Embryonic facial prominence (tissue), 1 donor: ENCODE data around the gene ZGPAT.

Experiments used
- DNase-seq: peaks from one replicate; pipeline ENCODE4 v3.0.0-alpha.2; 2016; ENCODE audit errors: extremely low spot score

Gene ZGPAT

DNA sequence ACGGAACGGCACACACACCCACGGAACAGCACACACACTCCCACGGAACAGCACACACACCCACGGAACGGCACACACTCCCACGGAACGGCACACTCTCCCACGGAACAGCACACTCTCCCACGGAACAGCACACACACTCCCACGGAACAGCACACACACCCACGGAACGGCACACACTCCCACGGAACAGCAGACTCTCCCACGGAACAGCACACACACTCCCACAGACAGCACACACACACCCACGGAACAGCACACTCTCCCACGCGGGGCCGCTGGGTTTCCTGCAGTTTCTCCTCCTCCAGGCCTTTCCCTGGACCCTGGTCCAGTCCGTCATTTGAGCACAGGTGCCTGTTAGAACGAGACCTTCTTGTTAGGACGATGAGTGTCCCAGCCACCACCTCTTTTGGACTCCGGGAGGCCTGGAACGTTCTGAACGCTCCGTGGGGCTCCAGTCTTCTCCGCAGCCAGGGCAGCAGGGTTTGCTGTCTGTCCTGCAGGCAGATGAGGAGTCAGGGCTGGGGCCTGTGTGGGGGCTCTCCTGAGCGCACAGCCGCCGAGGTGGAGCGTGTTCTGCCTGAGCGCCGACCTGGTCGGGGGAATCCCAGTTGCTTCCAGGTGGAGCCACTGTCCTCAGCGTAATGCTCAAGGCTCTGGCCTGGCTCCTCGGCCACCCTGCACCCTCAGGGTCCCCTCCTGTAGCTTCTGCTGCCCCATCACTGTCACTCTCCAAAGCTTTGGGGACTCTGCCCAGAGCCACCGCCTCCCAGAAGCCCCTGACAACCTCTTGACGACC, 29.0 kb upstream of the ZGPAT start:
- DNase-seq: no peak

DNA sequence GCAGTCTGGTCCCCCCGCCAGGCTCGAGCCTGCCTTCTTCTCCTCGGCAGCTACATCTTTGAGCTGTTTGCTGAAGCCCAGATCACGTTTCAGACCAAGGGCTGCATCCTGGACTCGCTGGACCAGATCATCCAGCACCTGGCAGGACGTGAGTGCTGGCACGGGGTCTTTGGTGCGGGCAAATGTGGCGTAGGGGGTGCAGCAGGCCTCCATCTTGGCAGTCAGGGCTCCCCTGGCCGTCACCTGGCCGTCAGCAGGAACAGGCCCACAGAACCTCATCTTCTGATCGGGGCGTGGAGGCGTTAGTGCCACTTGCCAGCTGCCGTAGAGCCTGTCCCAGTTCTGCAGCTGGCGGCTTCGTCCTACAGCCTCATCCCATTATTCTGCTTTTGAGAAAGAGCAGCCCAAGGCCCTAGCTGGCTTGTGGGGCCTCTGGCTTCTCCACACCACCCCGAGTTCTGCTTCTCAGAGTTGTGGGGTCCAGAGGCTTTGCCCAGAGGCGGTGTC, 28.0 kb upstream of the ZGPAT start:
- no peak for DNase-seq

DNA sequence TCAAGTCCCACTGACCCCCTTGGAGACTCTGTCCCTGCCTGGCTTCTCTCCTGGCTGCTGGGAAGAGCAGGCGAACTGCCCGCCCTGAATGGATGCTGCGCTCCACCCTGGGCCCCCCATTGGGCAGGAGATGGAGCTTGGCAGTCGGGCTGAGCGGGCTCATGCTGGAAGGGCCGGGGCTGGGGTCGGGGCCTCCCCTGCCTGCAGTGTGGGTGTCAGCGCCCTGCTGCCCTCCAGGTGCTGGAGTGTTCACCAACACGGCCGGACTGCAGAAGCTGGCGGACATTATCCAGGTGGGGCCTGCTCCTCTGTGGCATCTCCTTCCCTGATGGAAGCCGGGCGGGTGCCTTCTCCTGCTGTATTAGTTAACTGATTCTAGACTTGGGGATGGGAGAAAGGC, 27.4 kb upstream of the ZGPAT start:
- DNase-seq: no peak

DNA sequence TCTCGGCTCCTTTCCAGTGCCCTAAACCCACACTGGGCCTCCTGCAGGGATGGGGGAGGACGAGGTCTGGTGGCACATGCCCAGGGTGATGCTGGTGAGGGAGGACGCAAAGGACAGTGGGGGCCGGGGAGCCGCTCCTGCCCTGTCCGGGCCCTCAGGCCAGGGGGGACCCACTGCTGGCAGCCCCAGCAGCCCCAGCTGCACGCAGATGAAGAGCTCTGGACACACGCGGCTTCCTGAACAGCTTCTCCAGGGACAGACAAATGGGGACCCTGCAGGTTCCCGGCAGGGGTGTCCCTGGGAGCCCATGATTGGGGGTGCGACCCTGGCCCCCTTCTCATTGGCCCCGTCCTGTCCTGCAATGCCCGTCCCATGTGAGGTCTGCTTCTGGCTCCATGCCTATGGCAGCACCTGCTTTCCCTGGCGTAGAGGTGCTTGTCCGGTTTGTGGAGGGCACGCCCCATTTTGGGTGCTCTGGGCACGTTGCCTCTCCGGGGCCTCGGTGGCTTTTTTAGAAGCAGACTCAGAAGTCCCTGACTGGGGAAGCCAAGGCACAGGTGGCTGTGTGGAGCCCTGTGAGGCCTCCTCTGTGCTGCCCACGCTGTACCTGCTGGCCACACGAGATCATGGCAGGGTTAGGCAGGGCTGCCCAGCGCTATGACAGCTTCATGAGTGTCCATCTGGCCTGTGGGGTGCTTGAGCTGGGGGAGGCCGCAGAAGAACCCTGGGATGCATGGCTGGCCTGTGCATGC, 26.8 kb upstream of the ZGPAT start:
- DNase-seq: no peak

DNA sequence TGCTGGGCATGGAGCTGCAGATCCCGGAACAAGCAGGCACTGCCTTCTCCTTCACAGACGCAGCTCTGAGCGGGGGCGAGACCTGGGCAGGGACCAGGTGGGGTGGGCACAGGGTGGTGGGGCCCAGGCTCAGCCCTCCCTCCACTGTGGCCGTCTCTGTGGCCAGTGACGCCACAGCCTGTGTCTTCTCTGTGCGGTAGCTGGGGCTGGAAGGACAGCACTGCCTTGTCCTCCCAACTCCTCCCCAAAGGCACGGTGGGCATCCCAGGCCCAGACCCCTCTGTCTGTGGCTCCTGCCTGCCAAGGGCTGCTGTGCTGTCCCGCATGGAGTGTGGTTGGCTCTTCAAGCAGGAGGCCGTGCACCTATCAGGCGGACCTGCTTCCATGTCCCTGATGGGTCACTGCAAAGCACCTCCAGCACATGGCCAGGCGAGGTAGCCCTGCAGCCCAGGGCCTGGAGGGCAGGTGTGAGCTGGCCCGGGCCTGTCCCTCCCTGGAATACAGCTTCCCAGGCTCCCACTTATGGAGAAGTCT, 26.2 kb upstream of the ZGPAT start:
- no peak for DNase-seq

DNA sequence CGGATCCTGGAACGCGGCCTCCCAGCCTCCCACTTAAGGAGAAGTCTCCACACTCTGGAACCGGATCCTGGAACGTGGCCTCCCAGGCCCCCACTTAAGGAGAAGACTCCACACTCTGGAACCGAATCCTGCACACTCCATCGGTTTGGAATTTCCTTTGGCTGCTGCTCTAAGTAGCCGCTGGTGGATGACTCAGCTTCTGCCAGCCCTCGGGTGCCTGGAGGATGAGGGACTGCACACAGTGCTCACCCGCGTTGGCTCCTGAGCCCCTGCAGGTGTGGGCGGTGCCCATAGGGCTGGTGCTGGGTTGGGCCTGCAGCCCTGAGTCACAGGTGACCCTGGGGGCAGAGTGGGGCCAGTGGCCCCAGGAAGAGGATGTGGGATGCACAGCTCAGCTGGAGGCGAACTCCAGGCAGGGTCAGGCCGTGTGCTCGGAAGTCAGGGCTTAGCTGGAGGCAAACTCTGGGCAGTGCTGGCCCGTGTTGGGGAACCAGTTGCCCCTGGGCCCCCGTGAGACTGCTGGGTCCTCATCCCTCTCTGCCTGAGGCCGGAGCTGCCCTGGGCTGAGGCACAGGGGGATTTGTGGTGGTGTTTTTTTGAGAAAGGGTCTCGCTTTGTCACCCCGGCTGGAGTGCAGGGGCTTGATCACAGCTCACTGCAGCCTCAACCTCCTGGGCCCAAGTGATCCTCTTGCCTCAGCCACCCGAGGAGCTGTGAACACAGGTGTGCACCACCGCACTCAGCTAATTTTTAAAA, 25.3 kb upstream of the ZGPAT start:
- no peak for DNase-seq

DNA sequence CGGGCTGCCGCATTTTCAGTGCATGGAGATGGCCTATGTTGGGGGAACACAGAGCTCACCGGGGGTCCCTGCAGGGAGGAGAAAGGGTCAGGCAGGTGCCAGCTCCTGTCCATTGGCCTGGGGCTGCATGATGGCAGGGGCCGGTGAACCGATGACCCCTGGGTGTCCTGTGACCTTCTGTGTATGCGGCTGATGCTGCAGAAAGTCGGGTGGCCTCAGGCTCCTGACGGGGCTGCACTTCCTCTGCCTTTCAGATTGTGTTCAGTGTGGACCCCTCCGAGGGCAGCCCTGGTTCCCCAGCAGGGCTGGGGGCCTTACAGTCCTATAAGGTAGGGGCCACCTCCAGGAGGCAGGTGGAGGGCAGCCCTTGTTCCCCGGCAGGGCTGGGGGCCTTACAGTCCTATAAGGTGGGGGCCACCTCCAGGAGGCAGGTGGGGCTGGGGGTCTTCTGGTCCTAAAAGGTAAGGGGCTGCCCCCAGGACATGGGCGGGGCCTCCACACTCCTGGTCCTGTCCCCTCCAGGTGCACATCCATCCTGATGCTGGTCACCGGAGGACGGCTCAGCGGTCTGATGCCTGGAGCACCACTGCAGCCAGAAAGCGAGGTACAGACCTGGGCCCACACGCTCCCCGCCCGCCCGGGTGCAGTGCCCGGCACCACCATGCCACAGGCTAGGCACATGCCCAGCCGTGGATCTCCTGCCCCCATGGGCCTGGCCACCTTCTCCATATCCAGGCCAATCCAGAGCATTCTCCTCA, 22.4 kb upstream of the ZGPAT start:
- no peak for DNase-seq

DNA sequence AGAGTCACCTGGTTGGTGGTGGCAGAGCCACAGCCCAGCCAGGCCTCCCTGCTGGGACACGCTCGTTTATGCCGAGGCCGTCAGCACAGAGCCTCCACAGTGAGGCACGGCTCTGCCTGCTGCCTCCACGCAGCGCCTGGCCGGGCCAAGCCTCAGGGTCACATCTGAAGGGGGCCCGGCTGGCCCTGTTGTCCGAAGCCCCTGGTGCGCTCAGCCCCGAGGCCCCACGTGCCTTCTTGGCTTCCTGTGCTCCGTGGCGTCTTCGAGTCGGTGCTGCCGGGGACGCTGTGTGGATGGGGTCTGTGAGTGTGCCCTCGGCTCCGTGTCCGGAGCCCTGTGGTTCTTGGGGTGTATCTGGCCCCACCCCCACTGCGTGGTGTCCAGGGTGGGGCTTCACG, 21.7 kb upstream of the ZGPAT start:
- DNase-seq: no peak

DNA sequence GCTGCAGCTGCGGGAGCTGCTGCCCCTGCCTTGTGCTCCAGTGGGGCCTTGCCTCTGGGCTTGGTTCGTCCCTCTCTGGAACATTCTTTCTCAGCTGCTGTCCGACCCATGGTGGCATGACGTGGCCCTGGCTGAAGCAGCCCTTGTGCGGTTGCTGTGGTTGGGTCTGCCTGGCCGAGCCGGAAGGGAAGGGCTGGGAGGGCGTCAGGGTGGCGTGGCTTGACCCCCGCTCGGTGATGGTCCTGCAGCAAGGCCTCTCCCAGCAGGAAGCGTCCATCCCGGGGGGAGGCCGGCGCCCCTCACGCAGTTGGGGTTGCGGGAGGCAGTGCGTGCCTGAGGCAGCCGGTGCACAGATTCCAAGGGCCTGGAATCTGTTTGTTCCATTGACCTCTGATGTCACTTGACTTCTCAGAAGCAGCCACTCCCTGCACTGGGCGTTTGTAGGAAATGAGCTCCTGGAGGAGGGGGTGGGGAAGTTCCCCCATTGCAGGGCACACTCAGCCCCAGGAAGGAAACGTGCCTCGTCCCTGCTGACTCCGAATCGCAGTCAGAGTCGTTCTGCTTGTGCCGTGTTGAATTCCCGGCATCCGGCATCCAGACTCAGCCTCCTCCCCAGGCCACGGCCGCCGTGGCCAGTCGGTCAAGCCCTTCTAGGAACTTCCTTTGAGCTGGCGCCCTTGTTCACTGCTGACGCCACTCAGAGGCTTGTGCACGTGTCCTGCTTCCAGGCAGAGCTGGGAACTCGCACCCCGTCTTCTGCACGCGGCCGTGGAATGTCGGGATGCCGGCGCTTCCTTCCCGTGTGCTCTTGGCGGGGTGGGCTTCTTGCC, 21.1 kb upstream of the ZGPAT start:
- DNase-seq: no peak

DNA sequence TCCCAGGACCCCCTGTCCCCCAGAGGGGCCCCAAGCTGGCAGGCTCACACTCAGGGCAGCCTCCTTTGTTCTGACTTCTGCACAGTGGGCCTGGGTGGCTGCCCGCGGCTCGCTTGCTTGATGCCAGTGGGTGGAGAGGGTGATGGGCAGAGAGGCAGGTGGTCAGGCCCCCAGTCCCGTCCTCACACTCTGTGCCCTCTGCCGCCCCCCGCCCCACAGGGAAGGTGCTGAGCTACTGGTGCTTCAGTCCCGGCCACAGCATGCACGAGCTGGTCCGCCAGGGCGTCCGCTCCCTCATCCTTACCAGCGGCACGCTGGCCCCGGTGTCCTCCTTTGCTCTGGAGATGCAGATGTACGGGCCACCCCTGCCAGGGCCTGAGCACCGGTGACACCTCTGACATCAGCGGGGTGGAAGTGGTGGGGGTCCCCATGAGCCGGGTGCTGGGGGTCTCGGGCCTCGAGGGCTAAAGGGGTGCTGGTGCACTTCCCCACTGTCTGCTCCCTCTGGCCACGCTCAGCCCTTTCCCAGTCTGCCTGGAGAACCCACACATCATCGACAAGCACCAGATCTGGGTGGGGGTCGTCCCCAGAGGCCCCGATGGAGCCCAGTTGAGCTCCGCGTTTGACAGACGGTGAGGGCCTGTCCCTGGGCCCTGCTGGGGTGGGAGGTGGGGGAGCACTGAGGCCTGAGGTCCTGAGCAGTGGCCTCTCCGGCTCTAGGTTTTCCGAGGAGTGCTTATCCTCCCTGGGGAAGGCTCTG, 20.2 kb upstream of the ZGPAT start:
- DNase-seq: no peak

DNA sequence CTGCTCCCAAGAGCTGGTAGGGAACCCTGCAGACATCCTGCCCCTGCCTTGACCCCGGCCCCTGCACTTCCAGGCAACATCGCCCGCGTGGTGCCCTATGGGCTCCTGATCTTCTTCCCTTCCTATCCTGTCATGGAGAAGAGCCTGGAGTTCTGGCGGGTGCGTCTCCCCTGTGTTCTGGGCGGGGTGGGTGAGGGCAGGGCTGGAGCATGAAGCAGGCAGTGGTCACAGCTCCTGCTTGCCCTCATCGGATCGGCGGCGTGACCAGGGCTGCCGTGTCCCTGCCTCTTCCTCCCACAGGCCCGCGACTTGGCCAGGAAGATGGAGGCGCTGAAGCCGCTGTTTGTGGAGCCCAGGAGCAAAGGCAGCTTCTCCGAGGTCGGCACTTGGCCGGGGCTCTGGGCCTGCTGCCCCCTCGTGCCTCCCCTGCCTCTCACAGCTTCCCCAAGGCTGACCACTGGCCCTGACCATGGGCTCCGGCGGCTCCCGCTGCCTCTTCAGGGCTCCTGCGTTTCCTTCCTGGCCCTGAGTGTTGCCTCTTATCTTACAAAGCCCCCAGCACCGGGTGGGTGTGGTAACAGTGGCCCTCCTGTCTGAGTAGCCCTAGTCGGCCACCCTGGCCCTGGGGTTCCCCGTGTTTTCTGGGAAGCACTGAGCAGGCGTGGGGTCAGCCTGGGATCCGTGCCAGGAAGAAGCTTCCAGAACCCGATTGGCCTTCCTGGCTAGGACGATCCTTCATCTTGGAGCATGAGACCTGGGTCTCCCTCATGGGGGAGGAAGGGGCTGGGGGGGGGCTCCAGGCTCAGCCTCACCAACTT, 19.4 kb upstream of the ZGPAT start:
- DNase-seq: no peak

DNA sequence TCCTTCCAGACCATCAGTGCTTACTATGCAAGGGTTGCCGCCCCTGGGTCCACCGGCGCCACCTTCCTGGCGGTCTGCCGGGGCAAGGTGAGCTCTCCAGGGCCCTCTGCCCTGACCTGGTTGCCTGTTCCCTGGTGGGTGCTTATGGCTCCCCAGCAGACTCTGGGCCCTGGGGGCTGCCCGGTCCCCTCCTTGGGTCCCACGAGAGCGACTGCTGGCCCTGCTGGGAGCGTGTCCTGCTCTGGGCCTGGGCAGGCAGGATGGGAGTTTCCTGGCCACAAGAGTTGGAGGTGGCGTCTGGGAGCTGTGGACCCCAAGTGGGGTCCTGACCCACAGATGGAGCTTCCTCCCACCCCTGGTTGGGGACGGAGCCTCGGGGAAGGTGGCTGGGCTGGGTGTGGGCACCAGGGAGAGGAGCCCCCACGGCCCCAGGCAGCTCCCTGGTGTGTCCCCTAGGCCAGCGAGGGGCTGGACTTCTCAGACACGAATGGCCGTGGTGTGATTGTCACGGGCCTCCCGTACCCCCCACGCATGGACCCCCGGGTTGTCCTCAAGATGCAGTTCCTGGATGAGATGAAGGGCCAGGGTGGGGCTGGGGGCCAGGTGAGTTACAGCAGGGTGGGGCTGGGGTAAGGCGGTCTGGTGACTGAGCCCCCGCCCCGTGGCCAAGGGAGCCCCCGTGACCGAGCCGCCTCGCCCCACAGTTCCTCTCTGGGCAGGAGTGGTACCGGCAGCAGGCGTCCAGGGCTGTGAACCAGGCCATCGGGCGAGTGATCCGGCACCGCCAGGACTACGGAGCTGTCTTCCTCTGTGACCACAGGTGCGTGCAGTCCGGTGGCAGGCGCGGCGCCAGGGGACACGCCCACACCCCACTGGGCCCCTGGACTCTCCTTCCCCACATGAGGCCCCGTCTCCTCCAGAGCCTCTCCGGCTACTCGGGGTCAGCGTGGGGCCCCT, 18.5 kb upstream of the ZGPAT start:
- no peak for DNase-seq

DNA sequence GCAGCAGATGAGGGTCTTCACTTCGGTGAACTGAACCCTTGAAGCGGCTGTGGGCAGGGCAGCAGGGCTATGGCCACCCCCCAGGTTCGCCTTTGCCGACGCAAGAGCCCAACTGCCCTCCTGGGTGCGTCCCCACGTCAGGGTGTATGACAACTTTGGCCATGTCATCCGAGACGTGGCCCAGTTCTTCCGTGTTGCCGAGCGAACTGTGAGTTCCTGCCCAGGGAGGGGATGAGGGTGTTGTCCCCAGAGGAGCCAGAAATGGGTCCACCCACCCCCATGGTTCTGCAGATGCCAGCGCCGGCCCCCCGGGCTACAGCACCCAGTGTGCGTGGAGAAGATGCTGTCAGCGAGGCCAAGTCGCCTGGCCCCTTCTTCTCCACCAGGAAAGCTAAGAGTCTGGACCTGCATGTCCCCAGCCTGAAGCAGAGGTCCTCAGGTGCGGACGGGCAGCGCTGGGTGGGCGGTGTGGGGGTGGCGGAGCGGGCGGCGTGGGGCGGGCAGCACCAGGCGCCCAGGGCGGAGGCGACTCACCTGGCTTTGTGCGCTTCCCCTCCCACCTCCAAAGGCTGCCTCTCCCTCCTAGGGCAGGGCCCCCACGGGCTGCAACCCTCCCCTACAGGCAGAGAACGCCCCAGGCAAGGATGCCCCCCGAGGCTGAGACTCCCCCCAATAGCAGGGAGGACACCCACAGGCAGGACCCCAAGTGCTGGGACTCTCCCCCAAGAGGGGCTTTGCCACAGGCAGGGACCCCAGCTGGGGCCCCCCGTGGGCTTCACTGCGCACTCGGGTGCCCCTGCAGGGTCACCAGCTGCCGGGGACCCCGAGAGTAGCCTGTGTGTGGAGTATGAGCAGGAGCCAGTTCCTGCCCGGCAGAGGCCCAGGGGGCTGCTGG, 17.6 kb upstream of the ZGPAT start:
- DNase-seq: no peak

DNA sequence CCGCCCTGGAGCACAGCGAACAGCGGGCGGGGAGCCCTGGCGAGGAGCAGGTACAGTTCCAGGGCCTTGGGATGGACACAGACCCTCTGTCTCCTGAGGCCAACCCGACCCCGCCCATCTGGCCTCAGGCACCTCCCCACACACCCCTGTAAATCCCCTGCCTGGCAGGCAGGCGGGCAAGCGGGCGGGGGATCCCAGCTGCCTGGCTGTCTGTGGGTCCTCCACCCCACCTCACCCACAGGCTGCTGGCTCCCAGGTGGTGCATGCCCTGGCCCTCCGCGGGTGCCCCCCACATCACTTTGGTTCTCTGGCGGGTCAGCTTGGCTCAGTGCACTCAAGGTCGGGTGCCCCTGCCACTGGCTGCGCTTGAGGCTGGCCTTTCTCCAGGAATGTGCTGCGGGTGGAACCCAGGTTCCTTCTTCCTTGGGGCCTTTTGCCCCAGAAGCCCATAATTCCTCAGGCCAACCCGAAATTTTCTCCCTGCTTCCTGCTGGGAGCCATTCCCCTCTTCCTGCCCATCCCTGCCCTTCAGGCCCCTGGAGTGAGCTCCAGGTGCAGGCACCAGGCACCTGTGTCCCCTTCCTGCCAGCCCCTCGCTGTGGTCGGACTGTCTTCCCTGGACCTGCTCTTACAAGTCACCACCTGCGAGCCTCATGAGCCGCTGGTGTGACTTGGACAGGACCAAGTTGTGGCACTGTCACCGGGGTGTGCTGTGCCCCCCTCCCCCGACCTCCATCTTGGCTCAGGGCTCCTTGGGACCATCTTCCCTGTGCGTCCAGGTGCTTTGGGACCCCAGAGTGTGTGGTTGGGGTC, 16.7 kb upstream of the ZGPAT start:
- no peak for DNase-seq

DNA sequence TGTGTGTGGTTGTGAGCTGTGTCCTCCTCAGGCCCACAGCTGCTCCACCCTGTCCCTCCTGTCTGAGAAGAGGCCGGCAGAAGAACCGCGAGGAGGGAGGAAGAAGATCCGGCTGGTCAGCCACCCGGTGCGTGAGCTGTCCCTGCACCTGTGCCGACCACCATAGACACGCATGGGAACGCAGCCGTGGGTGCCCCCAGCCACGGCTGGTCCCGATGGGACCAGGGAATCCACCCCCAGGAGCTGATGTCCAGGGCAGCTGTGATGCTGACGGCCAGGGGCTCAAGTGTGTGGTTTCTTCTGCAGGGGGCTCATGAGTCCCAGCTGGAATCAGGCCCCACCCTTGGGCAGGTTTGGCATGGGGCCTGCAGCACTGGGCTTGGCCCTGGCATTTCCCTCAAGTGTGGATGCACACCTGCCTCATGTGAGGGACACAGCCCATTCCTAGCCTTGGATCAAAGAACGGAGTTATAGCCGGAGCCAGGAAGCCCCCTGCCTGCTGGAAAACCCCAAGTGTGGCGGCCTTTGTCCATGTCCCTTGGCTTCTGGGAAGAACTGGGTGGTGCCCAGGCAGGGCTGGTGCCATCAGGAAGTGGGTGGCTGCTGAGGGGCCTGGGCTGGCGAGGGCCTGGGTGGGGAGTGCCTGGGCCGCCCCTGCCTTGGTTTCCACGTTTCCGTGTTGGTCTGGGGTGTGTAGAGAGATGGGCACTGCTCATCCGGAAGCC, 16.0 kb upstream of the ZGPAT start:
- DNase-seq: no peak
